GM12878 (cell line): ENCODE data around the gene SLC2A4. TPM values are rescaled to one million over a fixed set of nuclear protein-coding genes. Genes with fewer than 3 reads are reported as not detected.
A peak's percentile ranks its signal among the peaks of the same experiment; 100 is the strongest.

Experiments
- ATAC-seq: fragments of 200-7000 bp; cut with Tn5 transposase; 3 replicates; pipeline ENCODE4 v1.9.1; 2020; ENCODE audit warnings: mild to moderate bottlenecking, moderate library complexity
- BruUV-seq: library from RNA; stranded (reverse); fragments of 400-500 nt; replicated peaks from 2 replicates; lab custom pipeline; 2021; lab: Mats Ljungman, UMichigan
- CTCF ChIA-PET: fragments of 300-600 bp; sonication (Branson Sonifier 250); formaldehyde crosslinking; extraction: SDS; loops from one replicate; lab custom pipeline; 2021; ENCODE audit warnings: inconsistent platforms; lab: Yijun Ruan, JAX
- POLR2A ChIA-PET: fragments of 350-600 bp; formaldehyde crosslinking; extraction: SDS; loops from one replicate; lab custom pipeline; 2021; ENCODE audit warnings: inconsistent platforms; lab: Charles Lee
- RAD21 ChIA-PET: fragments of 300-600 bp; sonication (Branson Sonifier 250); formaldehyde crosslinking; loops from one replicate; lab custom pipeline; 2023; ENCODE audit warnings: antibody characterized with exemption; ENCODE audit not compliant: unreplicated experiment; lab: Charles Lee
- SMC1A ChIA-PET: fragments of 300-600 bp; sonication (Branson Sonifier 250); formaldehyde crosslinking; loops from one replicate; lab custom pipeline; 2023; ENCODE audit not compliant: unreplicated experiment, uncharacterized antibody; lab: Charles Lee
- DNase-seq: peaks from one replicate; pipeline ENCODE4 v3.0.0-alpha.2; 2011; ENCODE audit warnings: low read depth, low spot score
- FAIRE-seq: peaks from 3 replicates; lab custom pipeline; 2011; peaks lifted over from hg19 to GRCh38; lab: Jason Lieb, UNC
- H2AFZ ChIP-seq: 2 replicates; pipeline ENCODE4 v1.6.0; 2011; ENCODE audit warnings: low read depth, low read length, control low read depth; ENCODE audit not compliant: control insufficient read depth
- H3K27ac ChIP-seq: 2 replicates; pipeline ENCODE4 v1.5.1; 2011; ENCODE audit warnings: control low read depth; ENCODE audit not compliant: control insufficient read depth, insufficient read depth
- H3K27me3 ChIP-seq, 2 experiments: replicated peaks in 1 of 2; 2 replicates each; pipeline versions ENCODE4 v1.6.0 to v1.6.1; 2011; ENCODE audit warnings: low read length in 1 of 2; ENCODE audit not compliant: control insufficient read depth in 2 of 2, insufficient read depth in 2 of 2
- H3K36me3 ChIP-seq, 2 experiments: 2 replicates each; pipeline ENCODE4 v1.5.1; 2011; ENCODE audit warnings: low read length in 1 of 2; ENCODE audit not compliant: control insufficient read depth in 2 of 2, insufficient read depth in 2 of 2
- H3K4me1 ChIP-seq: 2 replicates; pipeline ENCODE4 v1.6.1; 2011; ENCODE audit warnings: mild to moderate bottlenecking, low read length, moderate library complexity, mixed read lengths; ENCODE audit not compliant: control insufficient read depth, insufficient read depth
- H3K4me2 ChIP-seq: 2 replicates; pipeline ENCODE4 v1.6.0; 2011; ENCODE audit warnings: control low read depth; ENCODE audit not compliant: control insufficient read depth, insufficient read depth
- H3K4me3 ChIP-seq: fragments of 200-600 bp; sonication (generic); 2 replicates; pipeline ENCODE4 v1.5.1; 2016
- H3K79me2 ChIP-seq: 2 replicates; pipeline ENCODE4 v1.6.0; 2011; ENCODE audit warnings: low read length; ENCODE audit not compliant: control insufficient read depth, insufficient read depth
- H3K9ac ChIP-seq: 2 replicates; pipeline ENCODE4 v1.8.0; 2011; ENCODE audit warnings: low read length, control low read depth, mixed read lengths; ENCODE audit not compliant: control insufficient read depth, insufficient read depth
- H3K9me3 ChIP-seq: replicated peaks from 3 replicates; pipeline ENCODE4 v1.5.1; 2011; ENCODE audit warnings: mild to moderate bottlenecking, low read length; ENCODE audit not compliant: control insufficient read depth, insufficient read depth
- H4K20me1 ChIP-seq: 2 replicates; pipeline ENCODE4 v1.6.0; 2011; ENCODE audit not compliant: control insufficient read depth, insufficient read depth
- EGR1 ChIP-seq, 2 experiments: IDR thresholded peaks; 1 replicate in 1 of 2; 2 replicates in 1 of 2; pipeline ENCODE4 v1.6.1; 2011 to 2012; ENCODE audit warnings: low read depth in 2 of 2, low read length in 2 of 2, borderline replicate concordance in 1 of 2, mild to moderate bottlenecking in 1 of 2, moderate library complexity in 1 of 2
- FOXK2 ChIP-seq: fragments of 450-650 bp; IDR thresholded peaks from 2 replicates; pipeline ENCODE4 v1.6.1; 2017; ENCODE audit warnings: mild to moderate bottlenecking, moderate library complexity
- NFYB ChIP-seq: IDR thresholded peaks from 2 replicates; pipeline ENCODE4 v1.6.1; 2011; ENCODE audit warnings: low read depth, mild to moderate bottlenecking, low read length, improper control_type of control experiment, moderate library complexity; ENCODE audit not compliant: insufficient read depth
- PAX8 ChIP-seq: fragments of 450-650 bp; IDR thresholded peaks from 2 replicates; pipeline ENCODE4 v1.6.1; 2017; ENCODE audit warnings: mild to moderate bottlenecking, moderate library complexity
- POLR2AphosphoS2 ChIP-seq: IDR thresholded peaks from 2 replicates; pipeline ENCODE4 v1.6.1; 2011; ENCODE audit warnings: low read depth, mild to moderate bottlenecking, low read length, improper control_type of control experiment, moderate library complexity
- SUPT20H ChIP-seq: IDR thresholded peaks from 2 replicates; pipeline ENCODE4 v1.6.1; 2011; ENCODE audit warnings: low read depth, mild to moderate bottlenecking, low read length, moderate library complexity, borderline replicate concordance; ENCODE audit not compliant: control insufficient read depth
- WGBS: methylation state at CpG from one replicate; pipeline ENCODE4 v1.1.6; 2016; ENCODE audit warnings: low lambda C conversion rate; ENCODE audit not compliant: insufficient replicate concordance, insufficient coverage; ENCODE audit errors: missing lambda C conversion rate; 5-methylcytosine and 5-hydroxymethylcytosine counted together
- in situ Hi-C: fragments of 300-500 bp; cut with MboI; formaldehyde crosslinking; loops from 9 replicates; pipeline ENCODE4 v1.14.3; 2018; ENCODE audit warnings: mixed read lengths
- intact Hi-C: fragments of 100-400 bp; cut with micrococcal nuclease; formaldehyde crosslinking; loops from one replicate; pipeline ENCODE4 v1.14.2; 2022; ENCODE audit not compliant: unreplicated experiment
- polyA plus RNA-seq, 11 experiments: library from polyadenylated mRNA; depleted of rRNA in 4 of 11; unstranded in 6 of 11; stranded (reverse) in 5 of 11; fragments of >200 nt; fragmentation: Nextera tagmentation in 4 of 11; fragmentation: Illumina TruSeq in 1 of 11; extraction: Ambion mirVana in 4 of 11; extraction: Trizol in 1 of 11; gene quantifications; 1 replicate in 1 of 11; 2 replicates in 10 of 11; pipeline versions ENCODE4 v1.2.1 to v1.2.3, GENCODE V29; 2011 to 2016; ENCODE audit warnings: inconsistent platforms in 2 of 11, missing spikeins in 2 of 11, low read depth in 1 of 11
- total RNA-seq, 4 experiments: library from RNA; depleted of rRNA in 3 of 4; stranded (reverse); fragments of >200 nt in 3 of 4; fragmentation: Illumina TruSeq in 1 of 4; extraction: Trizol in 1 of 4; gene quantifications; 2 replicates each; pipeline versions ENCODE4 v1.2.1 to v1.2.3, GENCODE V29; 2013 to 2021

Gene SLC2A4
- total and polyA plus RNA-seq, 10 of the 15 experiments (the other 5 are each of a cell fraction or from before 2014, with no cell fraction given) = 0.03 to 0.23 (median 0.04) TPM; not detected in 4

- Histone ChIP-seq H3K9ac (peak overlapping the region; percentile 98), H3K27ac (peak overlapping the region; percentile 99), H3K9me3 (no peaks in the 10 kb centered on the region), H3K79me2 (peaks cover 44% of the 10 kb centered on the region), H3K27me3 (no peaks in the 10 kb centered on the region), H3K36me3 (peaks cover 2 to 13% of the 10 kb centered on the region in 2 experiments; a peak in 2 of 4 replicates), H3K4me3 (peak overlapping the region; percentile 76), H4K20me1 (no peaks in the 10 kb centered on the region), H3K4me2 (peak overlapping the region; percentile 89), H2AFZ (no peak overlapping the region; the same call in 1 of the 2 replicates), H3K4me1 (peaks cover 10% of the 10 kb centered on the region)
- CTCF ChIA-PET = no interaction called here
- RAD21 ChIA-PET = no interaction called here
- SMC1A ChIA-PET = no interaction called here
- DNase-seq (no peak), FAIRE-seq (no peak), ATAC-seq (no peak)
- intact Hi-C loops = loop anchor here (2.0 kb wide), 1 partner anchor 38 kb away; no protein-coding TSS in a partner anchor
- POLR2A ChIA-PET = no interaction called here
- BruUV-seq = no TSS peak
- WGBS = 78% methylated on average over 5 of the region's 5 CpGs
- in situ Hi-C loops = no loop called here
- TF ChIP-seq FOXK2 = no peak
These were observed 28.4 kb upstream of the SLC2A4 start for GRCh38 chr17:7253082-7253481.

- 96% methylated on average over 4 of the region's 4 CpGs for WGBS
- Histone ChIP-seq H2AFZ (no peak overlapping the region), H3K27me3 (no peaks in the 10 kb centered on the region), H3K4me2 (no peak overlapping the region), H3K4me3 (no peak overlapping the region), H4K20me1 (no peaks in the 10 kb centered on the region), H3K9ac (no peak overlapping the region), H3K36me3 (peaks cover 2 to 13% of the 10 kb centered on the region in 2 experiments; a peak in 2 of 4 replicates), H3K4me1 (no peaks in the 10 kb centered on the region; the same call in 1 of the 2 replicates)
- POLR2A ChIA-PET = interaction anchor here (0.6 to 1.4 kb wide), 3 partner anchors 34 to 191 kb away, joined by 3 to 4 read pairs (median 3); no protein-coding TSS in a partner anchor
- CTCF ChIA-PET = interaction anchor here (1.2 kb wide), 2 partner anchors 13 to 42 kb away, joined by 4 to 7 read pairs; no protein-coding TSS in a partner anchor
- FAIRE-seq = no peak
- no TSS peak for BruUV-seq
- no peak for TF ChIP-seq PAX8
- no peak for TF ChIP-seq SUPT20H
- no peak for TF ChIP-seq EGR1 (IDR thresholded peaks at IDR 0.05; ENCODE audit: borderline replicate concordance in 1 of 2, low read depth in 2 of 2, low read length in 2 of 2)
- no peak for TF ChIP-seq POLR2AphosphoS2
- TF ChIP-seq NFYB = no peak
- TF ChIP-seq, all 136 proteins: peak for 0
- ChIA-PET RAD21 (no interaction called here), SMC1A (interaction anchor here (1.5 kb wide), 1 partner anchor 9 kb away, joined by 6 read pairs; no protein-coding TSS in a partner anchor)
- in situ Hi-C loops = no loop called here
- DNase-seq (no peak), ATAC-seq (no peak)
- Histone ChIP-seq H3K27ac (no peak overlapping the region), H3K79me2 (peaks cover 31% of the 10 kb centered on the region), H3K9me3 (no peaks in the 10 kb centered on the region)
- intact Hi-C loops = no loop called here
These were observed 27.0 kb upstream of the SLC2A4 start for GRCh38 chr17:7254511-7254910.
